GM21390 (cell line): ENCODE results near the gene SIM2.

Experiments used
- ATAC-seq: cut with Tn5 transposase; IDR thresholded peaks from one replicate; pipeline ENCODE4 v1.9.1; 2021; ENCODE audit not compliant: unreplicated experiment

SIM2 gene

DNA sequence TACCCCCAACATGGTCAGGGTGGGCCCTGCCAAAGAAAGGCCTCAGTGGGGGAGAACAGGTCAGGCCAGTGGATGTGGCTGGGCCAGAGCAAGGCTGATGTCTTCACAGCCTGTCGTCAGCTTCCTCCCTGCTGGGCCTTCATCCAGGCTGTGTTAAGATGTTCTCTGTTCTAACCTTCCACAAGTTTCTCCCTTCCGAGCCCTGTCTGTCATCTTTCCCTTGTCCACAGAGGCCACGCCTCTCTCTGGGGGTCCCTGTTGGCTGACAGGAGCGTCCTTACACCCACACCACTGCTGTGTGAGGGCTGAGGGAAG, 36.2 kb downstream of the SIM2 start:
- ATAC-seq, result no peak

DNA sequence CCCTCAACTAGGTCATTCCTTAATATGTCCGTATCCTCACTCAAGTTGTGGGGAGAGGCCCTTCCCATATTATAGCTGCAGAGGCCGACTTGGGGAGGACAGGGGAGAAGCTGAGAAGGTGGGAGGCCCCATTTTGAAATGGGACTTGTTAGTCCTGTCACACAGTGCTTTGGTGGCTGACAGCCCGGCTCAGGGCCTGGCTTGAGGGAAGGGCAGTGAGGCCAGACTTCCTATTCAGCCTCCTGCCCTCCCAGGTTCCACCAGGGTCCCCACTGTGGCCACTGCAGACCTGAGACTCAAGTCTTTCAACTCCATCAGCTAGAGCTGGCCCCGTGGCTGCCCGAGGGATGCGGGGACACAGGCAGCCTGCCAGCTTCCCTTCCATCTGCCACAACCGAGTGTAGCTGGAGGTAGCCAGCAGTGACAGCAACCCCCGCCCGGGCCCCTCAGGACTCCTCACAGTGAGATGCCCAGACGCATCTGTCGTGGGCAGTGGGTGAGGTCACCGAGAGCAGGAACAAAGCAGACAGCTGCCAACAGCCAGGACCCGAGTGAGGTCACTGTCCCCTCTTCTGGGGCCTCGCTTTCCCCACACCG, 36.9 kb downstream of the SIM2 start:
- ATAC-seq, result no peak

DNA sequence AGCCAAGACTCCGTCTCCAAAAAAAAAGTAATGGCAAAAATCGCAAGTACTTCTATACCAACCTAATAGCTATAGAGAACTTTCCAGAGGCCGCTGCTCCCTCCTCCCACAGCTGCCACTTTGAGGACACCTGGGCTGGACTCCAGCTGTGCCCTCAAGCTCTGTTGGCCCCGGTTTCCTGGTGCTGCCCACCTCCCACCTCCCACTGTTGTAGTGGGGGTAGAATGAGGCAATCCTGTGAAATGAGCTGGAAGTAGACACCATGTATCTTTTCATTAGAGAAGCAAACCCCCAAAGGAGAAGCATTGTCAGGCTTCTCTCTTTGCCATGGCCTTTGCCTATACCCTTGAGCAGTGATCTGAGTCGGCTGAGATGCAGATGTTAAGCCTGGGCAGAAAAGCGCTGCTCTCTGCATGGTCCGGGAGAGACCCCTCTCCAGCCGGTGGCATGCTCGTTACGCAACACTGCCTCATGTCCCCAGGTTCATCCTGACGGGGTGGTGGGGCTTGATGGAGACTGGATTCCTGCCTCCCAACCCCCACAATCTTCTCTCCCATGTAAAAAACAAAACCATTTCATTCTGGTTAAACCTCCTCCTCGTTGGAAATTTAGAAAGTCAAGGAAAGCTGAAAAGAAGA, 39.7 kb downstream of the SIM2 start:
- ATAC-seq, result no peak

DNA sequence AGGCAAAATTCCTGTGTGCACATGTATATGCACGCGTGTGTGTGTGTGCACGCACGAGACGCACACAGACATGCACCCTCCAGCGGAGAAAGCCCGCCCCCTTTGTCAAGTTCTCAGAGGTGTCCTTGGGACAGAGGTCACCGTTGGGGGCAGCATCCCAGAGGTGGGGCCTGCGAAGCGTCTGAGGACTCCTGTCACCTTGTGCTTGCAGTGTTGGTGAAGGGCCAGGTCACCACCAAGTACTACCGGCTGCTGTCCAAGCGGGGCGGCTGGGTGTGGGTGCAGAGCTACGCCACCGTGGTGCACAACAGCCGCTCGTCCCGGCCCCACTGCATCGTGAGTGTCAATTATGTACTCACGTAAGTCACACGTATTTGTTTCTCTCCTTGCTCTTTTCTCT, 42.6 kb downstream of the SIM2 start:
- no peak for ATAC-seq

DNA sequence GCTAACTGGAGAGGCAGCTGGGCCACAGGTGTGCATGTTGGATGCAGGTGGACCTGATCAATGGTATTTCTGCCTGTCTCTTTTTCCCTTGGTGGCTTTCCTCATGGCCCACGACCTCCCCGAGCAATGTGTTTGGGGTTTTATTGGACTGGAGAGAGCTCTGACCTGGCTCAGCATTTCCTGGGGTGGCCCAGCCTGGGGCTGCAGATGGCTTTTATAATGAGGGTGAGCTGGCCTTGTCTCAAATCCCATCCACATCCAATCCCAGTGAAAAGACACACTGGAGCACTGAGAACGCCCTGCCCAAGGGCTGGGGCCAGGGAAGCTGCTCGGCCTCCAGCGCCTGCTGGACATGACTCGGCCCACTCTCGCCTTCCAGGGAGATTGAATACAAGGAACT, 44.1 kb downstream of the SIM2 start:
- ATAC-seq, result no peak

DNA sequence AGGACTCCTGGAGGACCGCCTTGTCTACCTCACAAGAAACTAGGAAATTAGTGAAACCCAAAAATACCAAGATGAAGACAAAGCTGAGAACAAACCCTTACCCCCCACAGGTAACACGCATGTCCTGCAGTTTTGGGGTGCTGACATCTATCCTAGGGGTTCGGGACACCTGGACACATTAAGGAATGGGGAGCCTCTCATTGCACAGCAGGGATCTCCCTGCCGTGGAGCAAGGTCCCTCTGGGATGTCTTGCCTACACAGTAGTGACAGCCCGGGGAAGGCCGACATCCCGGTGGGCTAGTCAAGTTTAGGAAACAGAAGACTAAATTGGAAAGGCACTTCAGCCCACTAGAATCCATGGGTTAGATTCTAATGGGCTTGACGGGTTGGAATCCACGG, 44.5 kb downstream of the SIM2 start:
- ATAC-seq, result no peak

DNA sequence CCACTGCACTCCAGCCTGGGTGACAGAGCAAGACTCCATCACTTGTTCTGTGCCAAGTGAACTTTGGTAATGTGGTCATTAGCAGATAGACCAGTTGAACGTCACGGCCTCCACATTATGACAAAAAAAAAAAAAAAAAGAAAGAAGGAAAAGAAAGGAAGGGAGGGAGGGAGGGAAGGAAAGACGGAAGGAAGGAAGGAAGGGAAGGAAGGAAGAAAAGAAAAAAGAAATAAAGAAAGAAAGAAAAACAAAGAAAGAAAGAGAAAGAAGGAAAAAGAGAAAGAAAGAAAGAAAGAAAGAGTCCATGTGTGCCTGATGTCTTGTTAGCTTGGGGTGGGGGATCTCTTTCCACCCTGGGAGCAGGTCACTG, 45.3 kb downstream of the SIM2 start:
- no peak for ATAC-seq

DNA sequence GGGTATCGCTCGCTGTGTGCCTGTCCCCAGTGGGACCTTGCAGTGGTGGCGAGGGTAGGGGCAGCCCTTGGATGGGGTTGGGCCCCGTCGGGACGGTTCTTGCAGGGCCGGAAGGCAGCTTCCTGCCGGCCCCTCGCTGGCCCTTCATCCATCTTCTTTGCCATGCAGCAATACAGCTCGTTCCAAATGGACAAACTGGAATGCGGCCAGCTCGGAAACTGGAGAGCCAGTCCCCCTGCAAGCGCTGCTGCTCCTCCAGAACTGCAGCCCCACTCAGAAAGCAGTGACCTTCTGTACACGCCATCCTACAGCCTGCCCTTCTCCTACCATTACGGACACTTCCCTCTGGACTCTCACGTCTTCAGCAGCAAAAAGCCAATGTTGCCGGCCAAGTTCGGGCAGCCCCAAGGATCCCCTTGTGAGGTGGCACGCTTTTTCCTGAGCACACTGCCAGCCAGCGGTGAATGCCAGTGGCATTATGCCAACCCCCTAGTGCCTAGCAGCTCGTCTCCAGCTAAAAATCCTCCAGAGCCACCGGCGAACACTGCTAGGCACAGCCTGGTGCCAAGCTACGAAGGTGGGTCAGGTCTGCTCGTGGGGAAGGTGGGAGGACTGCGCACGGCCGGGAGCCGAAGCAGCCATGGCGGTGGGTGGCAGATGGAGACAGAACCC, 45.8 kb downstream of the SIM2 start:
- no peak for ATAC-seq

DNA sequence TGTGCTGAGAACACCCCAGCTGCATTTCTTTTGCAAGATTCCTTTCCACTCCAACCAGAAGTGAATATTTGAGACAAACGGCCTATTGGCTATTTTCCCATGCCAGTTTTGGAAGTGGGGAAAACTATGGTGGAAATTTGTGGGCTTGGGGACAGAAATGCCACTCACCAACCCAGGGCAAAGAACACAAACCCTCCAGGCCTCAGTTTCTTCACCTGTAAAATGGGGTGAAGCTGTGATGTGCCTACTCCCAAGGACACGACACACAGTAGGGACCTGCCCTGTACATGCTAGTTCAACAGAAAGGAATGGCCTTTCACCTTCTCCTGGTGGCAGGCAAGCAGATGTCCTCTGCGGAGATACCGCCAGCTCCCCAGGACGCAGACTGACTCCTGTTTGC, 46.5 kb downstream of the SIM2 start:
- no peak for ATAC-seq

DNA sequence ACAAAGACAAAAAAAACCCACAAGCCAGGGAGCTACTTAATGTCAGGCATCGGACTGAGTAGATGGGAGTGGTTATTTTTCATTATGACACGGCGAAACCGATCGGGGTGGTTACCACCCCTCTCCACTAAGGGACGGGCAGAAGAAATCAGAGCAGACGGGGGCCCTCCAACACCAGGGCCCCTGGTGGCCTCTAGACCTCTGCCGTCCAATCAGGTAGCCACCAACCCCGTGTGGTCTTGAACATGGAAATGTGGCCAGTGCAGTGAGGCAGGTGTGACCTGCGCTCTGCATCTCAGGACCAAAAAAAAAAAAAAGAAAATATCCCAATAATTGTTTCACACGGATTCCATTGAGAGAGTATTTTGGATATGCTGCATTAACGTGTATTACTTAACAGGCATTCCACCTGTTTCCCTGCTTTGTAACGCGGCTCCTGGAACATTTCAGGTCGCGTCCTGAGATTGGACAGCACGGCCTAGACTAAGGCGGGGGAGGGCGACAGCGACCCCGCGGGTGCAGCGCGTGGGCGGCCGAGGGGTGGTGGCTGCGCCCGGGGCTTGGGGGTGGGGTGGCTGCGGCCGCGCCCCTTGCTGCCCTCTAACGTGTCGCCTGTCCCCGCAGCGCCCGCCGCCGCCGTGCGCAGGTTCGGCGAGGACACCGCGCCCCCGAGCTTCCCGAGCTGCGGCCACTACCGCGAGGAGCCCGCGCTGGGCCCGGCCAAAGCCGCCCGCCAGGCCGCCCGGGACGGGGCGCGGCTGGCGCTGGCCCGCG, 48.3 kb downstream of the SIM2 start:
- no peak for ATAC-seq

DNA sequence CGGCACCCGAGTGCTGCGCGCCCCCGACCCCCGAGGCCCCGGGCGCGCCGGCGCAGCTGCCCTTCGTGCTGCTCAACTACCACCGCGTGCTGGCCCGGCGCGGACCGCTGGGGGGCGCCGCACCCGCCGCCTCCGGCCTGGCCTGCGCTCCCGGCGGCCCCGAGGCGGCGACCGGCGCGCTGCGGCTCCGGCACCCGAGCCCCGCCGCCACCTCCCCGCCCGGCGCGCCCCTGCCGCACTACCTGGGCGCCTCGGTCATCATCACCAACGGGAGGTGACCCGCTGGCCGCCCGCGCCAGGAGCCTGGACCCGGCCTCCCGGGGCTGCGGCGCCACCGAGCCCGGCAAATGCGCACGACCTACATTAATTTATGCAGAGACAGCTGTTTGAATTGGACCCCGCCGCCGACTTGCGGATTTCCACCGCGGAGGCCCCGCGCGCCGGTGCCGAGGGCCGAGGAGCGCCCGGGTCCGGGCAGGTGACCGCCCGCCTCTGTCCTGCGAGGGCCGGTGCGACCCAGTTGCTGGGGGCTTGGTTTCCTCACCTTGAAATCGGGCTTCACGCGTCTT, 49.0 kb downstream of the SIM2 start:
- ATAC-seq, result no peak

DNA sequence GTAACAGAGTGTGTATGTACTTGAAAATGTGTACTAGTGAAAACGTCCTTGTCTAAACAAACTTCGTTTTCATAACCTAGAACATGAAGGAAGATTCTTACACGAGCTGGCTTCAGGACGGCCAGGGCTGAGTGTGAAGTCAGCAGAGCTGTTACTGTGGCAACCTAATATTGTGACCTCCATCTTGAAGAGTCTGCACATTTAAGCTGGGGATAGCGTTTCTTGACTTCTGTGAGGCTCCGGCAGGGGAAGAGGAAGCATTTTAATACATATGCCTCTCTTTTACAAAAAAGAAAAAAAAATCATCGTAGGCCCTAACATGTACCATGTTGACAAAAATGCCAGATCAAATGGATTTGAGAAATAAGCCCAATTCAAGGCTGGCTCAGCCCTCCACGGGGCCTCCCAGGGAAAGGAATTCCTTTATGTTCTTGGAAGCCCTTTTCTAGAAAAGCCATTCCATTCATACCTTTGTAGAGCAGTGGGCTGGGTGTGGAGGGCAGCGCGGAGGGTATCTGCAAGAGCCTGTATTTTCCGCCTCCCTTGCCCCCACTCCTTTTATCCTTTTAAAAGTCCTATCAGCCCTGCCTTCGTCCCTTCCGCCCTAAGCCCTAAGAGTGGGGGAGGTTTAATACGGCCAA, 51.1 kb downstream of the SIM2 start:
- ATAC-seq, result no peak

DNA sequence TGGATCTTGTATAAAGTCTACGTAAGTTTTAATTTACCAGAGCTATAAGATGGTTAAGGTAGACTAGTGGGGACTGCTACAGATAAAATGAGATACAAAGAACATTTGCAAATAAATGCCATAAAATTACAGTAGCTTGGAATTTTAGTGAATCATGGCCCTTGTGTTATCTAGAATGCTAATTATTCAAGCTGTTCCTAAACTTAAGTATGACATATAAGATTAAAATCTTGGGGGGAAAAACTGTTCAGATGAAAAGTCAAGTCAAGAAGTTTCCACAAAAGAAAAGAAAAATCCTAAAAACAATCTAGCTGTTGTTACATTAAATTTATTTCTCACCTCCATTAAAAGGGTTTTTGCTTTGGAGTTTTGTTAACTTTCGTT, 51.7 kb downstream of the SIM2 start:
- ATAC-seq, result no peak

DNA sequence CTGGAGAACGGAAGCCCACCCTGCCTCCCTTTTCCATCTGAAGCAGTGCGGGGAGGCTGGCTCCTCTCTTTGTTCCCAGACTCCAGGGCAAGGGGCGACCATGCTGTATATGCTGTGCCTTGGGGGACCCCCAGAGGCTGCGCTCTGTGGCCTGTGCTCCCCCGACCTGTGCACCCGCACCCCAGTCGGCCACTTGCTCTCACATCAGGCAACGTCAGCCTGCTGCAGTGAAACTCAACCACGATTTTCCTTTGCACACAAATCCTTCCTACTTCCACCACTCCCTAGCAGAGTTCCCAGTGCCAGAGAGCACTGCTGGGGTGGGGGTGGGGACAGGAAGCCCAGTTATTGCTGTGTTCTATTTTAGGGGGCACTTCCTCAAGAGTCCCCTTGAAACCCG, 52.5 kb downstream of the SIM2 start:
- no peak for ATAC-seq

DNA sequence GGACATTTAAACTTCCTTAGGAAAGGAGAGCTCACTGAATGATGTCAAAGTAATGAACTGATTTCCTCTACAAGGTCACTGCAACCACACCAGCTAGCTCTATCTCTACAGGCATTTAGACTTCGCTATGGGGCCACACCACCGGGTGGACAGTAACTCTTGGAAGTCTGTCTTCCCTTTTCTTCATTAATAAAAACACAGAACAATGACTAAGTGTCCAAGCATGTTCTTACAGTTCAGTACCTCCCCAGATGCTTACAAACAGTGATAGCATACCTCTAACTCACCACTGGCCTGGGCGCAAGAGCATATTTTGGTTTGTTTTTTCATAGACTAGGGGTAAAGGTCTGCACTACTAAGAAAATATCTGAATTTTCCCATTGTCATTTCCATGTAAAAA, 54.6 kb downstream of the SIM2 start:
- no peak for ATAC-seq

DNA sequence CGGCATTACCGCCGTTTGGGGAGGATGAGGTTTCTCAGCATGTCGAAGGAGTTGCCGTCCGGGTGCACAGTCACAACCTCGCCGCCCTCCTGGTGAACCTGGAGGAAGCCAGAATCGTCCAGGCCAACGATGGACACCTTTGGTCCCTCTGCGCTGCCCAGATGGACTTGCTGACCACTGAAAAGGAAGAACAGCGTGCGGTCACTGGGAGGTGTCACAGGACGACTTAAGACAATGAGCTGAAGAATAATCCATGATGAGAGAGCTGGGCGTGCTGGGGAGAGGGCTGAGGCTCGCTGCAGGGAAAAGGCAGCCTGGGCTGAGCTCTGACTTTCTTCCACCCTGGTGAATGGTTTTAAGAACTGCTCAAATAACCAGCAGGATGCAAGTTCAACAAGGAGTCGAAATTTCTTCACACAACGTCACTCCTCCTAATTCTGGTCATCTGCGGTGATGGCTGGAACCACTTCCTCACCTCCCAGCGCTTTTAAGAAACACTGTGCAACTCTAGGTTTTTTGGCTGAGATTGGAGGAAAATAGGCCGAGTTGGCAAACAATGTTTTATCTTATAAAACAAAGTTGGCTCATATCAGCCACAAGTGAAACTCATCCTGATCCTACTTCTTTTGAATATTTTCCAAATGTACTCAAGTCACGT, 55.5 kb downstream of the SIM2 start:
- ATAC-seq, result no peak

DNA sequence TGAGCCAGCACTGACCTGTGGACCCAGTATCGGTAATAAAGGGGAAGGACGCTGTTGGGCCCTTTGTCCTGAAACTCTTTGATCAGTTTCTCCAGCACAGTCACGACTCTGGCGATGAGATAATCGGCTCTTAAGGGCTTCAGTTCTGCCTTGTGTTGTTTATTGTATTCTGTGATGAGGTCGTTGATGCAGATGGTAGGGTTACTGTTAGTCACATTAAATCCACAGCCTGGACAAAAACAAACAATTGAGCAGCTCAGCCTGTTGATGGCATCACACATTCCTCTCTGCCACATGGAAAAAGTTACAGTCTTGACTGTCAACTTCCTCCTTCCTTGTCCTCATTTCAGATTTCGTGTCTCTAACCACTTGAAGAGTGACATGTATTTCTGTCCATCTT, 57.6 kb downstream of the SIM2 start:
- no peak for ATAC-seq

DNA sequence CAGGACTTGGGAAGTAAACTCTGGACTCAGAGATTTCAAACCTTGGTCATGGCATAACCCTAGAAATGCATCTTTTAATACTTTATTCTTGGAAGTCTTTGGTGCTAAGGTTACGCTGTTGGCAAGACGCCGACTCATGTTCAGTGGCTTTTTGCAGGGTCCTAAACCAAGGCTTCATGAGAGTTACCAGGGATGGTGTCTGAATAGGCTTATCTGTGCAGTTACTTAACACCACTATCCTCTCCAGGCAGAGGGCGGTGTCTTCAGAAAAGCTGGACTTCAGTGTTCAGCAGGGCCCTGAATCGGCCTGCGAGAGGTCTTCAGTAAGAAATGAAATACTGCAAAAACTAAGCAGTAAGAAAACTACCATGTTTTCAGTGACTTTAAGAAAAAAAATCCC, 58.3 kb downstream of the SIM2 start:
- no peak for ATAC-seq

DNA sequence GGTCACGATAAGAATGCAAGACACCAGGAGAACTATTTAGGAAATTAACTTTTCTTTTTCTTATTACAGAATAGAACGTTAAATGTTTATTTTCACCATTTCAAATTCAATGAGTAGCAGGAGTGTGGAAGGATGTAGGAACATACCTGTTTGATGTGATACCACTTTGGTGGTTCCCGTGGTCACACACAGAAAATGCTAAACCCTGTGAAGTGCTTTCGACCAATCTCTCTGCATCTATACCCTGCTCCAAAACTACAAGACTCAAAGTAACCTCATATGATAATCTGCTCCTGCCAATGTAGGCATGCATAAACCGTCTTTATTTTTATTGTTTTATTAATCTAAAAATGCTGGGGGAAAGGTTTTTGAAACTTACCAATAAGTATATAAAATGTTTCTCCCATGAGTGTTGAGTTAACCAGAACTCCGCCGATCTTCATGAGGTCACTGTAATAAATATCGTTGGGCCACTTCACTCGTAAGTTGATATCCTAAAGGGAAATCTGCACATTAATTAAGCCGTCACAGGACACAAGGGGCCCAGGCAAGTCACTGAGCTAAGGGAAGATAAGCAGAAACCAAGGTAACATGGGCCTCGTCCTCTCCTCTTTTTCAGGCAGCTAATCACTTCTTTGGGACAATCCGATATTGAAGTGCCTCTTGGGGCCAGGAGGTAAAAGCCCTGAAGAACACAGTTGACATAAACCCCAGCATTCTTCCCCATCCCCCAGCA, 60.6 kb downstream of the SIM2 start:
- ATAC-seq, result no peak

DNA sequence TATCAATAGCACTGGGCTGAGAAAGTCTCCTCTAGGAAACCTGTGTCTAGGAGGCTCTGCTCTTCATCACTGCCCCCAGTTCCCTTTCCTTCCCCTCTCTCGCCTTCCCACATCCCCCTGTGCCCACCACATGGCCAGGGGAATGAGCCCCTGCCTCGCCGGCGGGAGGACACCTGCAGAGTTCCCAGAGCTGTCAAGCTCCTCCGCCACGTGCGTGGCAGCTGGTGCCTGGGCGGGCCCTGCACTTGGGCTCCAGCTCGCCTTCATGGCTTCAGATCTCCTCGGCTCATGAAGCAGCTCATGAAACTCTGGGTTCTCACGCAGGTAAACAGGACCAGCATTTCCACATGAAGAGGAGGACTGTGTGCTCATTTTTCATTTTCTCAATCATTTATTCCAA, 62.8 kb downstream of the SIM2 start:
- ATAC-seq, result no peak
